ENCODE measurements around the gene CLCN6. TPM values are rescaled to one million over a fixed set of nuclear protein-coding genes. Genes with fewer than 3 reads are reported as not detected.

CLCN6 gene
- total and polyA plus RNA-seq, 2 of the 13 experiments (the other 11 are each of a cell fraction or from before 2014, with no cell fraction given) = 14.9 to 19.3 TPM

- TF ChIP-seq ZNF441 (CRISPR knock-in tag; IDR thresholded peaks at IDR 0.05; ENCODE audit: borderline replicate concordance) (no peak; the same call in 1 of the 2 replicates), ZNF260 (CRISPR knock-in tag; IDR thresholded peaks at IDR 0.05; ENCODE audit: borderline replicate concordance, low read depth) (no peak), ZNF10 (CRISPR knock-in tag; IDR thresholded peaks at IDR 0.05; ENCODE audit: borderline replicate concordance, low read depth) (no peak), REL (CRISPR knock-in tag; conservative IDR thresholded peaks at IDR 0.05) (no peak), CHCHD3 (CRISPR knock-in tag; IDR thresholded peaks at IDR 0.05) (no peak), ZMYM4 (CRISPR knock-in tag; IDR thresholded peaks at IDR 0.05) (no peak)
- TF ChIP-seq, protein P1, sequence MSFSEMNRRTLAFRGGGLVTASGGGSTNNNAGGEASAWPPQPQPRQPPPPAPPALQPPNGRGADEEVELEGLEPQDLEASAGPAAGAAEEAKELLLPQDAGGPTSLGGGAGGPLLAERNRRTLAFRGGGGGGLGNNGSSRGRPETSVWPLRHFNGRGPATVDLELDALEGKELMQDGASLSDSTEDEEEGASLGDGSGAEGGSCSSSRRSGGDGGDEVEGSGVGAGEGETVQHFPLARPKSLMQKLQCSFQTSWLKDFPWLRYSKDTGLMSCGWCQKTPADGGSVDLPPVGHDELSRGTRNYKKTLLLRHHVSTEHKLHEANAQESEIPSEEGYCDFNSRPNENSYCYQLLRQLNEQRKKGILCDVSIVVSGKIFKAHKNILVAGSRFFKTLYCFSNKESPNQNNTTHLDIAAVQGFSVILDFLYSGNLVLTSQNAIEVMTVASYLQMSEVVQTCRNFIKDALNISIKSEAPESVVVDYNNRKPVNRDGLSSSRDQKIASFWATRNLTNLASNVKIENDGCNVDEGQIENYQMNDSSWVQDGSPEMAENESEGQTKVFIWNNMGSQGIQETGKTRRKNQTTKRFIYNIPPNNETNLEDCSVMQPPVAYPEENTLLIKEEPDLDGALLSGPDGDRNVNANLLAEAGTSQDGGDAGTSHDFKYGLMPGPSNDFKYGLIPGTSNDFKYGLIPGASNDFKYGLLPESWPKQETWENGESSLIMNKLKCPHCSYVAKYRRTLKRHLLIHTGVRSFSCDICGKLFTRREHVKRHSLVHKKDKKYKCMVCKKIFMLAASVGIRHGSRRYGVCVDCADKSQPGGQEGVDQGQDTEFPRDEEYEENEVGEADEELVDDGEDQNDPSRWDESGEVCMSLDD (CRISPR knock-in tag; IDR thresholded peaks at IDR 0.05; ENCODE audit: borderline replicate concordance) = no peak
These were observed 36.4 kb downstream of the CLCN6 start (continued) for GRCh38 chr1:11842154-11843041.

GRCh38 chr1:11845641-11846335 lies 39.8 kb downstream of the CLCN6 start:
- Histone ChIP-seq H4K20me1 (ENCODE audit: insufficient read depth, low read length) (no peaks in the 10 kb centered on the region), H3K9me3 (ENCODE audit: low read length) (no peaks in the 10 kb centered on the region), H3K79me2 (ENCODE audit: insufficient read depth, low read length) (no peaks in the 10 kb centered on the region), H3K36me3 (replicated peaks in 1 of 2; ENCODE audit: control insufficient read depth in 1 of 2, insufficient read depth in 2 of 2, low read length in 2 of 2) (peaks cover 8 to 28% of the 10 kb centered on the region in 2 experiments), H2AFZ (ENCODE audit: low read length) (no peak overlapping the region), H3K27ac (ENCODE audit: extremely low read length, insufficient read depth, low read length) (no peak overlapping the region), H3K27me3 (ENCODE audit: control insufficient read depth in 1 of 2, insufficient read depth in 2 of 2, low read length in 2 of 2) (no peaks in the 10 kb centered on the region), H3K9ac (ENCODE audit: insufficient read depth, low read depth, low read length) (no peak overlapping the region), H3K4me1 (ENCODE audit: insufficient read depth, low read length) (peaks cover 39% of the 10 kb centered on the region), H3K4me2 (ENCODE audit: low read depth, low read length) (no peak overlapping the region), H3K4me3 (replicated peaks in 1 of 3; ENCODE audit: insufficient read depth in 1 of 3, low read depth in 2 of 3, low read length in 3 of 3) (no peak overlapping the region)
- no peak for ATAC-seq
- intact Hi-C loops (cut with micrococcal nuclease; ENCODE audit: unreplicated experiment) (no loop called here), in situ Hi-C loops (cut with HindIII; ENCODE audit: extremely low pct_ligation_motif_present, low pct_unique_long_range_greater_than_20kb) (no loop called here)
- no peak for FAIRE-seq
- BruUV-seq (replicated peaks) = no TSS peak
- WGBS (ENCODE audit: low lambda C conversion rate) = 93% methylated on average over 4 of the region's 5 CpGs
- CTCF ChIA-PET (ENCODE audit: low intra/inter-chr PET ratio, low total read pairs) = no interaction called here
- POLR2A ChIA-PET = no interaction called here
- DNase-seq (ENCODE audit: low spot score) = peak; percentile 18
- TF ChIP-seq, protein P2, sequence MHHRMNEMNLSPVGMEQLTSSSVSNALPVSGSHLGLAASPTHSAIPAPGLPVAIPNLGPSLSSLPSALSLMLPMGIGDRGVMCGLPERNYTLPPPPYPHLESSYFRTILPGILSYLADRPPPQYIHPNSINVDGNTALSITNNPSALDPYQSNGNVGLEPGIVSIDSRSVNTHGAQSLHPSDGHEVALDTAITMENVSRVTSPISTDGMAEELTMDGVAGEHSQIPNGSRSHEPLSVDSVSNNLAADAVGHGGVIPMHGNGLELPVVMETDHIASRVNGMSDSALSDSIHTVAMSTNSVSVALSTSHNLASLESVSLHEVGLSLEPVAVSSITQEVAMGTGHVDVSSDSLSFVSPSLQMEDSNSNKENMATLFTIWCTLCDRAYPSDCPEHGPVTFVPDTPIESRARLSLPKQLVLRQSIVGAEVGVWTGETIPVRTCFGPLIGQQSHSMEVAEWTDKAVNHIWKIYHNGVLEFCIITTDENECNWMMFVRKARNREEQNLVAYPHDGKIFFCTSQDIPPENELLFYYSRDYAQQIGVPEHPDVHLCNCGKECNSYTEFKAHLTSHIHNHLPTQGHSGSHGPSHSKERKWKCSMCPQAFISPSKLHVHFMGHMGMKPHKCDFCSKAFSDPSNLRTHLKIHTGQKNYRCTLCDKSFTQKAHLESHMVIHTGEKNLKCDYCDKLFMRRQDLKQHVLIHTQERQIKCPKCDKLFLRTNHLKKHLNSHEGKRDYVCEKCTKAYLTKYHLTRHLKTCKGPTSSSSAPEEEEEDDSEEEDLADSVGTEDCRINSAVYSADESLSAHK (CRISPR knock-in tag; IDR thresholded peaks at IDR 0.05; ENCODE audit: borderline replicate concordance) = peak; percentile 49; the same call in 1 of the 2 replicates
- TF ChIP-seq ZNF282 (IDR thresholded peaks at IDR 0.05; ENCODE audit: partially characterized antibody) (no peak), CBX5 (CRISPR knock-in tag; IDR thresholded peaks at IDR 0.05; ENCODE audit: borderline replicate concordance) (no peak), HNRNPUL1 (IDR thresholded peaks at IDR 0.05; ENCODE audit: low read depth, low read length) (no peak), KLF6 (CRISPR knock-in tag; IDR thresholded peaks at IDR 0.05) (peak; percentile 66; the same call in 1 of the 2 replicates), ZBTB7A (CRISPR knock-in tag; IDR thresholded peaks at IDR 0.05) (no peak), ZSCAN9 (CRISPR knock-in tag; IDR thresholded peaks at IDR 0.05; ENCODE audit: borderline replicate concordance) (peak; percentile 73; the same call in 1 of the 2 replicates), ZNF7 (CRISPR knock-in tag; IDR thresholded peaks at IDR 0.05) (no peak), RARA (CRISPR knock-in tag; IDR thresholded peaks at IDR 0.05) (0 out of 2 replicates have a peak, but pooled peaks have one; percentile 17), ZNF564 (CRISPR knock-in tag; IDR thresholded peaks at IDR 0.05) (no peak), GATAD2A (CRISPR knock-in tag; IDR thresholded peaks at IDR 0.05) (peak; percentile 16; the same call in 1 of the 2 replicates)

All from HepG2 (cell line).